ENCODE data around the gene TTLL5. TPM values are rescaled to one million over a fixed set of nuclear protein-coding genes. Genes with fewer than 3 reads are reported as not detected.
"Not testable (repeated sequence)": the region's sequence is repeated elsewhere in the genome, so short reads cannot be mapped to it uniquely, and the experiment has no call there.

Gene TTLL5
- total RNA-seq, 4 donors from 2014 or later = 32.4 to 183 (median 40.6) TPM

- no peaks in the 10 kb centered on the region for H3K27me3 ChIP-seq
- no peak overlapping the region for H3K27ac ChIP-seq
- H3K9me3 ChIP-seq = no peaks in the 10 kb centered on the region
- no peak overlapping the region for H3K4me3 ChIP-seq
- no peaks in the 10 kb centered on the region for H3K4me1 ChIP-seq
- intact Hi-C loops (cut with DNase I; ENCODE audit: low total_unique reads) = no loop called here
- H3K36me3 ChIP-seq = no peaks in the 10 kb centered on the region
- TF ChIP-seq POLR2A (IDR thresholded peaks at IDR 0.05) (no peak), CTCF (IDR thresholded peaks at IDR 0.05) (no peak)
- no peak for DNase-seq
Observed at GRCh38 chr14:75675265-75675960, 14.4 kb downstream of the TTLL5 start.

- intact Hi-C loops (cut with DNase I; ENCODE audit: low total_unique reads) = no loop called here
- no peaks in the 10 kb centered on the region for H3K27me3 ChIP-seq
- H3K36me3 ChIP-seq = no peaks in the 10 kb centered on the region
- no peak overlapping the region for H3K4me3 ChIP-seq
- no peaks in the 10 kb centered on the region for H3K9me3 ChIP-seq
- no peak overlapping the region for H3K27ac ChIP-seq
- no peaks in the 10 kb centered on the region for H3K4me1 ChIP-seq
- TF ChIP-seq CTCF (IDR thresholded peaks at IDR 0.05) = no peak
- no peak for TF ChIP-seq POLR2A (IDR thresholded peaks at IDR 0.05)
- DNase-seq = no peak
Observed at GRCh38 chr14:75685910-75686309, 24.9 kb downstream of the TTLL5 start.

DNA sequence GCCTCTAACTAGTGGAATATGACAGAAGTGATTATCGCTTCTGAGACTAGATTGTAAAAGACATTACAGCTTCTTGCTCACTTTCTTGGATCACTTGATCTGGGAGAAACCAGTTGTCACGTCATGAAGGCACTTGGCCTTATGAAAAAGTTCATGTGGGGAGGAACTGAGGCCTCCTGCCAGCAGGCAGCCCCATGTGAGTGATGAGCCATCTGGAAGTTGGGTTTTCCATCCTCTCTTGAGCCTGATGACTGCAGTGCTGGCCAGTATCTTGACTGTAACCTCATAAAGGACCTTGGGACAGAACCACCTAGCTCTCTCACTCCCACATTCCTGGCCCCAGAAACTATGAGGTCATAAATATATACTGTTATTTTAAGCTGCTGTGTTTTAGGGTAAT, 28.0 kb downstream of the TTLL5 start:
- no peaks in the 10 kb centered on the region for H3K36me3 ChIP-seq
- no peaks in the 10 kb centered on the region for H3K4me1 ChIP-seq
- peak in 1 of 2 donors; percentile 31 for DNase-seq
- intact Hi-C loops (cut with DNase I; ENCODE audit: low total_unique reads) = no loop called here
- H3K4me3 ChIP-seq = no peak overlapping the region
- H3K27me3 ChIP-seq = no peaks in the 10 kb centered on the region
- H3K27ac ChIP-seq = no peak overlapping the region
- H3K9me3 ChIP-seq = no peaks in the 10 kb centered on the region
- TF ChIP-seq POLR2A (IDR thresholded peaks at IDR 0.05) (no peak), CTCF (IDR thresholded peaks at IDR 0.05) (no peak)

- no peak for TF ChIP-seq CTCF (IDR thresholded peaks at IDR 0.05)
- no peak for TF ChIP-seq POLR2A (IDR thresholded peaks at IDR 0.05)
- no peak for DNase-seq
- no peaks in the 10 kb centered on the region for H3K4me1 ChIP-seq
- no peaks in the 10 kb centered on the region for H3K9me3 ChIP-seq
- no peak overlapping the region for H3K27ac ChIP-seq
- H3K4me3 ChIP-seq = no peak overlapping the region
- intact Hi-C loops (cut with DNase I; ENCODE audit: low total_unique reads) = no loop called here
- no peaks in the 10 kb centered on the region for H3K27me3 ChIP-seq
- H3K36me3 ChIP-seq = no peaks in the 10 kb centered on the region
Observed at GRCh38 chr14:75690010-75690409, 29.0 kb downstream of the TTLL5 start.

DNA sequence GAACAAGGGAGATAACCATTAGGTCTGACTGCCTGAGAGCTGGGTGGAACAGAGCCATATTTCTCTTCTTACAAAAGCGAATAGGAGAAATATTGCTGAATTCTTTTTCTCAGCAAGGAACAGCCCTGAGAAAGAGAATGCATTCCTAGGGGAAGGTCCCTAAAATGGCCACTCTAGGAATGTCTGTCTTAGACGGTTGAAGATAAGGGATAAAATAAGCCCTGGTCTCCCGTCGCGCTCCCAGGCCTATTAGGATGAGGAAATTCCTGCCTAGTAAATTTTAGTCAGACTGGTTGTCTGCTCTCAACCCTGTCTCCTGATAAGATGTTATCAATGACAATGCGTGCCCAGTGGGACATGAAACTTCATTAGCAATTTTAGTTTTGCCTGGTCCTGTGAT, 34.0 kb downstream of the TTLL5 start:
- H3K27ac ChIP-seq; H3K36me3 ChIP-seq; H3K9me3 ChIP-seq; DNase-seq; H3K27me3 ChIP-seq; H3K4me1 ChIP-seq; H3K4me3 ChIP-seq; intact Hi-C loops (cut with DNase I; ENCODE audit: low total_unique reads): not testable (repeated sequence)

GRCh38 chr14:75697386-75697785, 36.3 kb downstream of the TTLL5 start:
- no peaks in the 10 kb centered on the region for H3K9me3 ChIP-seq
- H3K27me3 ChIP-seq = no peaks in the 10 kb centered on the region
- no peak overlapping the region for H3K27ac ChIP-seq
- DNase-seq = no peak
- TF ChIP-seq POLR2A (IDR thresholded peaks at IDR 0.05) (no peak), CTCF (IDR thresholded peaks at IDR 0.05) (no peak)
- intact Hi-C loops (cut with DNase I; ENCODE audit: low total_unique reads) = no loop called here
- H3K4me1 ChIP-seq = no peaks in the 10 kb centered on the region
- H3K4me3 ChIP-seq = no peak overlapping the region
- H3K36me3 ChIP-seq = no peaks in the 10 kb centered on the region
